ENCODE results near the gene MSH2.

DNA sequence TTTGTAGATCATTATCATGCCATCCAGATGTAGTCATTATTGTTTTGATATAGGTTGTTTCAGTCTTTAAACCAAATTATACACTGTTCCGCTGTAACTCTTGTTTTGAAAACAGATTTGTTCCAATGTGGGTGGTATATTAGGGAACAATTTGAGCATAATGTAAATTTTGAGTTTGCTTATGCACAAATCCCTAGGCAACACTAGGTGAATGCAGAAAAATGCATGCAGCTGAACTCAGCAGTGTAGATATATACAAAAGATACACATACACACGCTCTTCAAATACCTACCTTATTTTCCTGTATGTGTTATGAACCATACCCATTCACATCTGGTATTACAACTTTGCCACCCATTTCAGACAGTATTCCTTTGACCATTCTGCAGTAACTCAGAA, 35.8 kb downstream of the MSH2 start:
- TF ChIP-seq POLR2A (IDR thresholded peaks at IDR 0.05) (no peak), EP300 (IDR thresholded peaks at IDR 0.05) (no peak)
- TF ChIP-seq, protein P1, sequence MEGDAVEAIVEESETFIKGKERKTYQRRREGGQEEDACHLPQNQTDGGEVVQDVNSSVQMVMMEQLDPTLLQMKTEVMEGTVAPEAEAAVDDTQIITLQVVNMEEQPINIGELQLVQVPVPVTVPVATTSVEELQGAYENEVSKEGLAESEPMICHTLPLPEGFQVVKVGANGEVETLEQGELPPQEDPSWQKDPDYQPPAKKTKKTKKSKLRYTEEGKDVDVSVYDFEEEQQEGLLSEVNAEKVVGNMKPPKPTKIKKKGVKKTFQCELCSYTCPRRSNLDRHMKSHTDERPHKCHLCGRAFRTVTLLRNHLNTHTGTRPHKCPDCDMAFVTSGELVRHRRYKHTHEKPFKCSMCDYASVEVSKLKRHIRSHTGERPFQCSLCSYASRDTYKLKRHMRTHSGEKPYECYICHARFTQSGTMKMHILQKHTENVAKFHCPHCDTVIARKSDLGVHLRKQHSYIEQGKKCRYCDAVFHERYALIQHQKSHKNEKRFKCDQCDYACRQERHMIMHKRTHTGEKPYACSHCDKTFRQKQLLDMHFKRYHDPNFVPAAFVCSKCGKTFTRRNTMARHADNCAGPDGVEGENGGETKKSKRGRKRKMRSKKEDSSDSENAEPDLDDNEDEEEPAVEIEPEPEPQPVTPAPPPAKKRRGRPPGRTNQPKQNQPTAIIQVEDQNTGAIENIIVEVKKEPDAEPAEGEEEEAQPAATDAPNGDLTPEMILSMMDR (IDR thresholded peaks at IDR 0.05), result no peak

Measured in tibial nerve (tissue), 4 donors.